ENCODE measurements around the gene MMRN2. TPM values are rescaled to one million over a fixed set of nuclear protein-coding genes. Genes with fewer than 3 reads are reported as not detected.
"Not testable (repeated sequence)": the region's sequence is repeated elsewhere in the genome, so short reads cannot be mapped to it uniquely, and the experiment has no call there.

The MMRN2 gene, protein sequence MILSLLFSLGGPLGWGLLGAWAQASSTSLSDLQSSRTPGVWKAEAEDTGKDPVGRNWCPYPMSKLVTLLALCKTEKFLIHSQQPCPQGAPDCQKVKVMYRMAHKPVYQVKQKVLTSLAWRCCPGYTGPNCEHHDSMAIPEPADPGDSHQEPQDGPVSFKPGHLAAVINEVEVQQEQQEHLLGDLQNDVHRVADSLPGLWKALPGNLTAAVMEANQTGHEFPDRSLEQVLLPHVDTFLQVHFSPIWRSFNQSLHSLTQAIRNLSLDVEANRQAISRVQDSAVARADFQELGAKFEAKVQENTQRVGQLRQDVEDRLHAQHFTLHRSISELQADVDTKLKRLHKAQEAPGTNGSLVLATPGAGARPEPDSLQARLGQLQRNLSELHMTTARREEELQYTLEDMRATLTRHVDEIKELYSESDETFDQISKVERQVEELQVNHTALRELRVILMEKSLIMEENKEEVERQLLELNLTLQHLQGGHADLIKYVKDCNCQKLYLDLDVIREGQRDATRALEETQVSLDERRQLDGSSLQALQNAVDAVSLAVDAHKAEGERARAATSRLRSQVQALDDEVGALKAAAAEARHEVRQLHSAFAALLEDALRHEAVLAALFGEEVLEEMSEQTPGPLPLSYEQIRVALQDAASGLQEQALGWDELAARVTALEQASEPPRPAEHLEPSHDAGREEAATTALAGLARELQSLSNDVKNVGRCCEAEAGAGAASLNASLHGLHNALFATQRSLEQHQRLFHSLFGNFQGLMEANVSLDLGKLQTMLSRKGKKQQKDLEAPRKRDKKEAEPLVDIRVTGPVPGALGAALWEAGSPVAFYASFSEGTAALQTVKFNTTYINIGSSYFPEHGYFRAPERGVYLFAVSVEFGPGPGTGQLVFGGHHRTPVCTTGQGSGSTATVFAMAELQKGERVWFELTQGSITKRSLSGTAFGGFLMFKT
- total RNA-seq = 10 to 100 TPM; 49.4 to 55.0 TPM

DNA sequence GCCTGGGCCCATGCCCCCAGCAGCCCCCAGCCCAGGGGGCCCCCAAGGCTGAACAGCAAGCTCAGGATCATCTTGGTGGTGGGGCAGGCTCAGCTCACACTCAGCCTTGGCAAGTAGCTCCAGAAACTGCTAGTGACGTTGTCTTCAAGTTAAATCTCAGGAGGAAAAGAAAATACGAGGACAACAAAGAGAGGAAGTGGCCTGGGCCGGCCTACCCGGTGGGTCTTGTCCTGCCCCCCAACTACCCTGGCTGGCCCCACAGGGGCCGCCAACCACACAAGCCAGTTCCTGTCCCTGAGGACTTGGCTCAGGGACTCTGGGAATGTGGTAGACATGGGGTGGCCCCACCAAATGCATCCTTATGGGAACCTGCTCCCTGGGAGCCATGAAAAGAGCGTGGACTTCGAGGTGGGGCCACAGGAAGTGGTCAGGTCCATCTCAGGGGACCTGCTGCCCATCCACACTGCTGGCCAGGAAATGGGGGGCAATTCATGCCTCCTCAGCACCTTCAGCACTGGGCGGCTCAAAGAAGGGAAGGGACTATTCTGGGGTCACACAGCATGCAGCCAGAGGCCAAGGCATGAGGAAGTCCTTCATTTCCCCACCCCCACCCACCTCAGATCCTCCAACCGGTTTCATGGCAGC is at the start of gene MMRN2:
Gene MMRN2 (minus strand): TSS at position 145 of the 645 bp plus-strand sequence. CDS start 74 bp downstream, at position 71.
- Histone ChIP-seq H3K36me3 (no peaks in the 10 kb centered on the region), H3K27me3 (replicated peaks; ENCODE audit: insufficient read depth) (no peaks in the 10 kb centered on the region), H3K9me3 (no peaks in the 10 kb centered on the region), H3K4me1 (ENCODE audit: control insufficient read depth in 1 of 2, low read depth in 2 of 2) (peaks cover 64 to 83% of the 10 kb centered on the region in 2 donors), H3K27ac (peak within 1 kb of the TSS; percentile 92 to 97), H3K4me3 (peak within 1 kb of the TSS; percentile 54)
- ATAC-seq (ENCODE audit: insufficient number of reproducible peaks, low FRiP score, low read depth) = no peak
- TF ChIP-seq, protein P1, sequence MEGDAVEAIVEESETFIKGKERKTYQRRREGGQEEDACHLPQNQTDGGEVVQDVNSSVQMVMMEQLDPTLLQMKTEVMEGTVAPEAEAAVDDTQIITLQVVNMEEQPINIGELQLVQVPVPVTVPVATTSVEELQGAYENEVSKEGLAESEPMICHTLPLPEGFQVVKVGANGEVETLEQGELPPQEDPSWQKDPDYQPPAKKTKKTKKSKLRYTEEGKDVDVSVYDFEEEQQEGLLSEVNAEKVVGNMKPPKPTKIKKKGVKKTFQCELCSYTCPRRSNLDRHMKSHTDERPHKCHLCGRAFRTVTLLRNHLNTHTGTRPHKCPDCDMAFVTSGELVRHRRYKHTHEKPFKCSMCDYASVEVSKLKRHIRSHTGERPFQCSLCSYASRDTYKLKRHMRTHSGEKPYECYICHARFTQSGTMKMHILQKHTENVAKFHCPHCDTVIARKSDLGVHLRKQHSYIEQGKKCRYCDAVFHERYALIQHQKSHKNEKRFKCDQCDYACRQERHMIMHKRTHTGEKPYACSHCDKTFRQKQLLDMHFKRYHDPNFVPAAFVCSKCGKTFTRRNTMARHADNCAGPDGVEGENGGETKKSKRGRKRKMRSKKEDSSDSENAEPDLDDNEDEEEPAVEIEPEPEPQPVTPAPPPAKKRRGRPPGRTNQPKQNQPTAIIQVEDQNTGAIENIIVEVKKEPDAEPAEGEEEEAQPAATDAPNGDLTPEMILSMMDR (IDR thresholded peaks at IDR 0.05) = no peak
- DNase-seq (ENCODE audit: low spot score) = no peak

DNA sequence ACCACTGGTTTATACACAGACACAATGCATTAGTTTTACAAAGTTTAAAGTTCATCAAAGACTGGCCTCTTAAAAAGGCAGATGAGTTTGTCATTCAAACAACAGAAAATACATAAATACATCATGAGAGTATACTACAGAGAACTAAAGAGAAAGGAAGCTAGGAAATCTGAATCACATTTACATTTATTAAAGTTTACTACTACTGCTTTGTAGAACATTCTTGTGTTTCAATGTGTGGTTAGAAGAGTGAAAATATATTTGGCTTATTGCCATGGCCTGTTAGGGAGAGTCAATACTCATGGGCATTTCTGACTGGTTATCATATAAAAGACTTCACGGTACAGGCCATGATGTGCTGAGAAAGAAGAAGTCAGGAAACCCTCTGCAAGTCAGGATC is 49.7 kb upstream of the MMRN2 start:
- H3K9me3 ChIP-seq; H3K4me3 ChIP-seq; ATAC-seq (ENCODE audit: insufficient number of reproducible peaks, low FRiP score, low read depth); H3K36me3 ChIP-seq; DNase-seq (ENCODE audit: low spot score); H3K27me3 ChIP-seq (replicated peaks; ENCODE audit: insufficient read depth); H3K27ac ChIP-seq; H3K4me1 ChIP-seq (ENCODE audit: control insufficient read depth in 1 of 2, low read depth in 2 of 2): not testable (repeated sequence)

DNA sequence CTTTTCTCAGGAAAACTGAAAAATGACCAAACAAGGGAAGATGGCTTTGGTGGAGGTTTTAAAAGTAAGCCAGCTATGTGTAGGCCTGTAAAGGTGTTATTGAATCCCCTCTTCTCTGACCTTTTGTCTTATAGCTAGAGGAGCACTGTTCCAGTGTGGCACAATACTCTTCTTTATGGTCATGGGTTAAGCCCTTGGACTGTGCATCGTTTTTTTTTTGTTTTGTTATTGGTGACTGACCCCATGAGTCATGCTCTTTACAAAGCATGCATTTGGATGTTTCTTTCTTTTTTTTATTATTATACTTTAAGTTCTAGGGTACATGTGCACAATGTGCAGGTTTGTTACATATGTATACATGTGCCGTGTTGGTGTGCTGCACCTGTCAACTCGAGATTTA is 43.1 kb upstream of the MMRN2 start:
- TF ChIP-seq, protein P1 (IDR thresholded peaks at IDR 0.05) = no peak
- peaks cover 5% of the 10 kb centered on the region for H3K36me3 ChIP-seq
- no peaks in the 10 kb centered on the region for H3K27me3 ChIP-seq (replicated peaks; ENCODE audit: insufficient read depth)
- DNase-seq (ENCODE audit: low spot score) (no peak), ATAC-seq (ENCODE audit: insufficient number of reproducible peaks, low FRiP score, low read depth) (no peak)
- H3K9me3 ChIP-seq = no peaks in the 10 kb centered on the region
- no peak overlapping the region for H3K4me3 ChIP-seq
- no peaks in the 10 kb centered on the region for H3K4me1 ChIP-seq (ENCODE audit: control insufficient read depth in 1 of 2, low read depth in 2 of 2)
- no peak overlapping the region for H3K27ac ChIP-seq

DNA sequence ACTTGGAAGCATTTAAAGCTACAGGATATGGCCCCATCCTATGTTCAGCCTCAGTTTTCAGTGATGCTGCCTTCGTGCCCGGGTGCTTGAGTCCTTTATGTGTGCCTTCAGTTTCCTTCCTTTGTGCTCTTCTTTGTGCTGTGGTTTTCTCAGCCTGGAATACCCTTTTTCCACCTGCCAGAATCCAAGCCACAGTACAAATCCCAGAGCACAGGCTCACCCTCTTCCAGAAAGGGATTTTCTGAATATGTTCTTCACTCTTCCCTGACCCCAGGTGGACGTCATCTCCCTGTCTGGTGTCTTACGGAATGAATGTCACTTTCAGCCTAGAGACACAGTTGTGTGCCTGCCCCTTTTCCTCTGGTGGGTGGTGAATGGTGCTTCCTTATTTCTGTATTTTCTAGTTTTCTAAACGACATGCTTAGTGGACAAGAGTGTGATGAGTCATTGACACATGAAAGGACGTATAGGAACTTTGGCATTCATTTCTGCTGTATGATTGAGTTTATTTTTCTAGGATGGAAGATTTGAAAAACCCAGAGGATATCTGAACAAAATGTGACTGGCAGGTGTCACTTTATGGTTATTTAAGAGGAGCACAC is 42.5 kb upstream of the MMRN2 start:
- DNase-seq (ENCODE audit: low spot score); ATAC-seq (ENCODE audit: insufficient number of reproducible peaks, low FRiP score, low read depth); H3K27ac ChIP-seq; H3K36me3 ChIP-seq; H3K4me1 ChIP-seq (ENCODE audit: control insufficient read depth in 1 of 2, low read depth in 2 of 2); H3K4me3 ChIP-seq; H3K9me3 ChIP-seq; H3K27me3 ChIP-seq (replicated peaks; ENCODE audit: insufficient read depth): not testable (repeated sequence)

DNA sequence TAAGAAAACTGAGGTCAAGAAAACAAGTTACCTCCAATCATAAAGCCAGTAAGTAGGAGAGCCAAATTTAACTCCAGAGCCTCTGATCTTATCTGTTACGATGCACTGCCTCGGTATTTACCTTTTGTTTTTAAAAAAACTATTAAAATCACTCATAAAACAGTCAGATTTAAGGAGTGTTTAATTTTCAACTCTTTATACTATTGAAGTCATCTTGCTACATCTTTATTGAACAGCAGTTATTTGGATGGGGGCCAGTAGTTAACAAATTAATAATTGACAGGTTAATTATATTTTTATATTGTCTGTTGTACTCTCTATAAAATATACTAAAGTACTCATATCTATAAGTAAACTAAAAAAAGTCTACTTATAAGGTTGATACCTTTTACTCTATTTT is 35.5 kb upstream of the MMRN2 start:
- no peak for DNase-seq (ENCODE audit: low spot score)
- H3K9me3 ChIP-seq = no peaks in the 10 kb centered on the region
- ATAC-seq (ENCODE audit: insufficient number of reproducible peaks, low FRiP score, low read depth) = no peak
- TF ChIP-seq, protein P1 (IDR thresholded peaks at IDR 0.05) = no peak
- no peak overlapping the region for H3K4me3 ChIP-seq
- no peaks in the 10 kb centered on the region for H3K27me3 ChIP-seq (replicated peaks; ENCODE audit: insufficient read depth)
- peak overlapping the region in 1 of 2 donors; percentile 18 for H3K27ac ChIP-seq
- H3K4me1 ChIP-seq (ENCODE audit: control insufficient read depth in 1 of 2, low read depth in 2 of 2) = peaks cover 0 to 10% of the 10 kb centered on the region in 2 donors
- H3K36me3 ChIP-seq = peaks cover 11% of the 10 kb centered on the region
